HepG2 (cell line): ENCODE data around the gene TRIO. TPM values are rescaled to one million over a fixed set of nuclear protein-coding genes. Genes with fewer than 3 reads are reported as not detected.

Source experiments
- BHLHE40 ChIP-seq: IDR thresholded peaks from 2 replicates; pipeline ENCODE4 v1.6.1; 2011; ENCODE audit warnings: low read length, improper control_type of control experiment
- DRAP1 ChIP-seq: IDR thresholded peaks from 2 replicates; pipeline ENCODE4 v1.6.1; 2016; ENCODE audit warnings: missing genetic modification reagents, missing compliant biosample characterization
- ERF ChIP-seq: IDR thresholded peaks from 2 replicates; pipeline ENCODE4 v1.6.1; 2018; ENCODE audit warnings: missing biosample characterization, missing genetic modification reagents
- FOXC1 ChIP-seq: sonication (generic); formaldehyde crosslinking; IDR thresholded peaks from 2 replicates; pipeline ENCODE4 v1.8.0; 2022; ENCODE audit warnings: mild to moderate bottlenecking, missing genetic modification reagents, borderline replicate concordance
- HDAC2 ChIP-seq: sonication (generic); formaldehyde crosslinking; IDR thresholded peaks from 2 replicates; pipeline ENCODE4 v1.4.0; 2020; ENCODE audit warnings: missing genetic modification reagents
- JUND ChIP-seq: sonication (generic); formaldehyde crosslinking; IDR thresholded peaks from 2 replicates; pipeline ENCODE4 v1.8.0; 2022; ENCODE audit warnings: mild to moderate bottlenecking, missing genetic modification reagents
- MAFG ChIP-seq: sonication (generic); formaldehyde crosslinking; IDR thresholded peaks from 2 replicates; pipeline ENCODE4 v1.5.1; 2020; ENCODE audit warnings: mild to moderate bottlenecking, missing genetic modification reagents
- MXD4 ChIP-seq: IDR thresholded peaks from 2 replicates; pipeline ENCODE4 v1.6.1; 2016; ENCODE audit warnings: mild to moderate bottlenecking, missing biosample characterization, missing genetic modification reagents
- NFATC3 ChIP-seq: sonication (generic); formaldehyde crosslinking; IDR thresholded peaks from 2 replicates; pipeline ENCODE4 v1.5.1; 2020; ENCODE audit warnings: mild to moderate bottlenecking, missing genetic modification reagents
- POLR2AphosphoS2 ChIP-seq: IDR thresholded peaks from 2 replicates; pipeline ENCODE4 v1.6.1; 2011; ENCODE audit warnings: low read depth, low read length, improper control_type of control experiment
- SAP130 ChIP-seq: IDR thresholded peaks from 2 replicates; pipeline ENCODE4 v1.6.1; 2016; ENCODE audit warnings: low read depth
- SRSF4 ChIP-seq: fragments of 200-400 bp; formaldehyde crosslinking; IDR thresholded peaks from one replicate; pipeline ENCODE4 v1.6.1; 2018; ENCODE audit warnings: mild to moderate bottlenecking, low read depth, low read length, moderate library complexity; ENCODE audit not compliant: poor library complexity, severe bottlenecking
- TBX2 ChIP-seq: sonication (generic); formaldehyde crosslinking; IDR thresholded peaks from 2 replicates; pipeline ENCODE4 v1.5.0; 2020; ENCODE audit warnings: missing genetic modification reagents, mild to moderate bottlenecking, borderline replicate concordance
- YY1 ChIP-seq: IDR thresholded peaks from 2 replicates; pipeline ENCODE4 v1.6.1; 2011; ENCODE audit warnings: low read length, low read depth, moderate library complexity, mild to moderate bottlenecking; ENCODE audit not compliant: insufficient read depth, insufficient replicate concordance
- ZGPAT ChIP-seq: IDR thresholded peaks from 2 replicates; pipeline ENCODE4 v1.6.1; 2016; ENCODE audit warnings: mild to moderate bottlenecking
- ZNF207 ChIP-seq: fragments of 450-650 bp; IDR thresholded peaks from 2 replicates; pipeline ENCODE4 v1.6.1; 2016; ENCODE audit warnings: antibody characterized with exemption, borderline replicate concordance
- ZNF333 ChIP-seq: sonication (generic); formaldehyde crosslinking; IDR thresholded peaks from 2 replicates; pipeline ENCODE4 v1.4.0; 2020; ENCODE audit warnings: mild to moderate bottlenecking, missing genetic modification reagents, borderline replicate concordance
- ZNF33B ChIP-seq: sonication (generic); formaldehyde crosslinking; IDR thresholded peaks from 2 replicates; pipeline ENCODE4 v1.5.1; 2020; ENCODE audit warnings: mild to moderate bottlenecking, missing genetic modification reagents
- ZNF44 ChIP-seq: sonication (generic); formaldehyde crosslinking; IDR thresholded peaks from 2 replicates; pipeline ENCODE4 v1.5.1; 2020; ENCODE audit warnings: mild to moderate bottlenecking, missing genetic modification reagents
- ZNF510 ChIP-seq: sonication (generic); formaldehyde crosslinking; IDR thresholded peaks from 2 replicates; pipeline ENCODE4 v1.4.0; 2020; ENCODE audit warnings: low read depth, mild to moderate bottlenecking, missing genetic modification reagents
- ZNF547 ChIP-seq: sonication (generic); formaldehyde crosslinking; IDR thresholded peaks from 2 replicates; pipeline ENCODE4 v1.5.1; 2020; ENCODE audit warnings: mild to moderate bottlenecking, missing genetic modification reagents
- ZNF781 ChIP-seq: sonication (generic); formaldehyde crosslinking; IDR thresholded peaks from 2 replicates; pipeline ENCODE4 v1.5.1; 2020; ENCODE audit warnings: borderline replicate concordance, mild to moderate bottlenecking, missing genetic modification reagents; ENCODE audit errors: not compliant biosample characterization
- ZSCAN9 ChIP-seq: IDR thresholded peaks from 2 replicates; pipeline ENCODE4 v1.6.1; 2016; ENCODE audit warnings: borderline replicate concordance
- polyA plus RNA-seq, 8 experiments: library from polyadenylated mRNA; depleted of rRNA in 3 of 8; stranded (reverse) in 7 of 8; unstranded in 1 of 8; fragments of >200 nt; fragmentation: Illumina TruSeq in 4 of 8; extraction: Trizol in 4 of 8; gene quantifications; 2 replicates each; pipeline versions ENCODE4 v1.2.1 to v1.2.3, GENCODE V29; 2011 to 2016; ENCODE audit warnings: low read depth in 4 of 8, missing spikeins in 1 of 8, mixed read lengths in 1 of 8; ENCODE audit not compliant: insufficient read depth in 1 of 8
- total RNA-seq, 5 experiments: library from RNA; depleted of rRNA; stranded (reverse); fragments of >200 nt; fragmentation: Illumina TruSeq; extraction: Trizol; gene quantifications; 2 replicates each; pipeline ENCODE4 v1.2.3, GENCODE V29; 2016; ENCODE audit warnings: low read depth in 1 of 5
- TF ChIP-seq, protein P1 (sequence below): sonication (generic); formaldehyde crosslinking; IDR thresholded peaks from 2 replicates; pipeline ENCODE4 v1.4.0; 2020; ENCODE audit warnings: mild to moderate bottlenecking, missing genetic modification reagents
- TF ChIP-seq, protein P2 (sequence below): sonication (generic); formaldehyde crosslinking; conservative IDR thresholded peaks from 2 replicates; pipeline ENCODE4 v1.8.1; 2023; ENCODE audit warnings: missing genetic modification reagents
- TF ChIP-seq, protein P3 (sequence below): sonication (generic); formaldehyde crosslinking; IDR thresholded peaks from 2 replicates; pipeline ENCODE4 v1.5.1; 2020; ENCODE audit warnings: missing genetic modification reagents, mild to moderate bottlenecking, borderline replicate concordance

Gene TRIO
- total and polyA plus RNA-seq, 2 of the 13 experiments (the other 11 are each of a cell fraction or from before 2014, with no cell fraction given), result 45.2 to 45.9 TPM

DNA sequence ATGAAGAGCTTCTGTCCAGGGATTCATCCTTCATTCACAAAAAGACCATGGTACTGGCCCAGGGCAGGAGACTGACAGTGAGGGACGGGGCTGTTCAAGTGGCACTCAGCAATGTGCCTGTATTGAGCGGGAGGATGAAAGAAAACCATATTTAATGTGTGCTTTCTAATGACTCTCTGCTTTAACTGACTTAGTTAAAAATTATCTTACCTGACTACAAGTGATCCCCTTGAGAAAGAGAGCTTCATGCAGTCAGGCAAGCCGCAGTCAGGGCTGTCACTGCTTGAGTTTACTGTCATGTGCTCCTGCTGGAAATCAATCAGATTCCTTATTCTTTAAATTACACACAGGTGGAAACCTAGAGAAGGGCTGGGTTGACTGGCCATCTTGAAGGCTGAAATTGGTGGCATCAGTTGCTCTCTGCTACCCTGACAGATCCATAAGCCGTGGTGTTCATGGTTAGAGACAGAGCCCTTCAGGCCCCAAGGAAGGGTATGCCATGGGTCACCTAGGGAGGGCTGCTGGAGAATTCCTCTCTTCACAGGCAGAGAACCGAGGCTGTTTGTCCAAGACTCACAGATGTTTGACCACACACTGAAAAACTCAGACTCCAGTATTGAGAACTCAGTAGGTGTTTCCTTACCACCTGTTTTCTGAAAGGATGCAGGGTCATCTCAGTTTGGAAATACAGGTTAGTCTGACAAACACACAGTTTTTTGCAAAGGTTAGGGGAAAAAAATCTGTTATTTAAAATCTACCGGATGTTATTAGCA is 70.9 kb downstream of the TRIO start (continued):
- TF ChIP-seq DRAP1 (CRISPR knock-in tag) (0 out of 2 replicates have a peak, but pooled peaks have one; percentile 28), ZNF33B (CRISPR knock-in tag) (no peak), ZGPAT (CRISPR knock-in tag) (peak; percentile 33; the same call in 1 of the 2 replicates), HDAC2 (CRISPR knock-in tag) (peak; percentile 34; the same call in 1 of the 2 replicates), MXD4 (no peak; the same call in 1 of the 2 replicates), YY1 (no peak), JUND (CRISPR knock-in tag) (no peak), FOXC1 (CRISPR knock-in tag) (no peak), TBX2 (CRISPR knock-in tag) (peak; percentile 77), SRSF4 (no peak), NFATC3 (CRISPR knock-in tag) (no peak), ZNF510 (CRISPR knock-in tag) (no peak), ZNF333 (CRISPR knock-in tag) (no peak), ZNF44 (CRISPR knock-in tag) (no peak), SAP130 (peak; percentile 50), ERF (peak; percentile 35; the same call in 1 of the 2 replicates), BHLHE40 (no peak), ZNF547 (CRISPR knock-in tag) (no peak), ZNF781 (CRISPR knock-in tag) (no peak), MAFG (no peak), ZNF207 (no peak), ZSCAN9 (CRISPR knock-in tag) (no peak), POLR2AphosphoS2 (no peak)
- TF ChIP-seq, protein P1, sequence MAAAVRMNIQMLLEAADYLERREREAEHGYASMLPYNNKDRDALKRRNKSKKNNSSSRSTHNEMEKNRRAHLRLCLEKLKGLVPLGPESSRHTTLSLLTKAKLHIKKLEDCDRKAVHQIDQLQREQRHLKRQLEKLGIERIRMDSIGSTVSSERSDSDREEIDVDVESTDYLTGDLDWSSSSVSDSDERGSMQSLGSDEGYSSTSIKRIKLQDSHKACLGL (CRISPR knock-in tag), result no peak
- TF ChIP-seq, protein P2, sequence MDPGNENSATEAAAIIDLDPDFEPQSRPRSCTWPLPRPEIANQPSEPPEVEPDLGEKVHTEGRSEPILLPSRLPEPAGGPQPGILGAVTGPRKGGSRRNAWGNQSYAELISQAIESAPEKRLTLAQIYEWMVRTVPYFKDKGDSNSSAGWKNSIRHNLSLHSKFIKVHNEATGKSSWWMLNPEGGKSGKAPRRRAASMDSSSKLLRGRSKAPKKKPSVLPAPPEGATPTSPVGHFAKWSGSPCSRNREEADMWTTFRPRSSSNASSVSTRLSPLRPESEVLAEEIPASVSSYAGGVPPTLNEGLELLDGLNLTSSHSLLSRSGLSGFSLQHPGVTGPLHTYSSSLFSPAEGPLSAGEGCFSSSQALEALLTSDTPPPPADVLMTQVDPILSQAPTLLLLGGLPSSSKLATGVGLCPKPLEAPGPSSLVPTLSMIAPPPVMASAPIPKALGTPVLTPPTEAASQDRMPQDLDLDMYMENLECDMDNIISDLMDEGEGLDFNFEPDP (CRISPR knock-in tag), result no peak
- TF ChIP-seq, protein P3, sequence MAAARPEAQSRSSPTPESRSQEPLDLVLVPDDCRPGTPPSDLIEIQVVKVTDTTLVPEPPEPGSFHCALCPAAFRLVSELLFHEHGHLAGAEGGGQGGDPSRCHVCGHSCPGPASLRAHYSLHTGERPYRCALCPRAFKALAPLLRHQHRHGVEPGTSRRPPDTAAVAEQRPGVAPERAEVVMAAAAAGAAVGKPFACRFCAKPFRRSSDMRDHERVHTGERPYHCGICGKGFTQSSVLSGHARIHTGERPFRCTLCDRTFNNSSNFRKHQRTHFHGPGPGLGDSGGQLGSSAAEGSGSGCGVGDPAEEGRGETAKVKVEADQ, result no peak
